Liver (tissue), 3 donors: ENCODE measurements around the gene SPP1.

Source experiments
- CTCF ChIP-seq: fragments of 150-350 bp; IDR thresholded peaks from 2 replicates; pipeline ENCODE4 v1.5.1; 2017; ENCODE audit warnings: improper control_type of control experiment, low read depth, low read length; ENCODE audit not compliant: missing input control
- EGR1 ChIP-seq, 2 donors: IDR thresholded peaks; 2 replicates each; pipeline ENCODE4 v1.6.1; 2016 to 2018; ENCODE audit warnings: antibody characterized with exemption in 2 of 2, low read depth in 2 of 2
- FOXA1 ChIP-seq: IDR thresholded peaks from 2 replicates; pipeline ENCODE4 v1.6.1; 2016; ENCODE audit warnings: antibody characterized with exemption
- GABPA ChIP-seq, 2 donors: IDR thresholded peaks in 1 of 2; conservative IDR thresholded peaks in 1 of 2; 2 replicates each; pipeline ENCODE4 v1.6.1; 2016; ENCODE audit warnings: antibody characterized with exemption in 2 of 2, mild to moderate bottlenecking in 1 of 2, moderate library complexity in 1 of 2
- MAX ChIP-seq: IDR thresholded peaks from 2 replicates; pipeline ENCODE4 v1.6.1; 2016; ENCODE audit warnings: antibody characterized with exemption
- RAD21 ChIP-seq, 2 donors: IDR thresholded peaks; 2 replicates each; pipeline ENCODE4 v1.6.1; 2016; ENCODE audit warnings: antibody characterized with exemption in 2 of 2, mild to moderate bottlenecking in 2 of 2
- REST ChIP-seq: IDR thresholded peaks from 2 replicates; pipeline ENCODE4 v1.6.1; 2016; ENCODE audit warnings: antibody characterized with exemption, mild to moderate bottlenecking
- SP1 ChIP-seq: IDR thresholded peaks from 2 replicates; pipeline ENCODE4 v1.6.1; 2018; ENCODE audit warnings: antibody characterized with exemption, mild to moderate bottlenecking
- TAF1 ChIP-seq: conservative IDR thresholded peaks from 2 replicates; pipeline ENCODE4 v1.6.1; 2016; ENCODE audit warnings: antibody characterized with exemption, mild to moderate bottlenecking
- donor health status: healthy.
- donor health status: healthy.

- no peak for TF ChIP-seq GABPA (IDR thresholded peaks at IDR 0.05 in 1 of 2, conservative IDR thresholded peaks at IDR 0.05 in 1 of 2)
- no peak for TF ChIP-seq CTCF
- TF ChIP-seq MAX: no peak
- no peak for TF ChIP-seq RAD21 (IDR thresholded peaks at IDR 0.05)
- no peak for TF ChIP-seq EGR1 (IDR thresholded peaks at IDR 0.05; ENCODE audit: low read depth in 2 of 2)
- no peak for TF ChIP-seq SP1
- TF ChIP-seq TAF1: no peak
- no peak for TF ChIP-seq FOXA1
- no peak for TF ChIP-seq REST
These were observed 2.2 kb downstream of the SPP1 start for GRCh38 chr4:87977521-87978278.
